HG03175 (cell line): ENCODE results near the gene CHDH.

Source experiments
- ATAC-seq: cut with Tn5 transposase; IDR thresholded peaks from one replicate; pipeline ENCODE4 v1.9.1; 2021; ENCODE audit warnings: mild to moderate bottlenecking, moderate library complexity; ENCODE audit not compliant: unreplicated experiment

CHDH gene

DNA sequence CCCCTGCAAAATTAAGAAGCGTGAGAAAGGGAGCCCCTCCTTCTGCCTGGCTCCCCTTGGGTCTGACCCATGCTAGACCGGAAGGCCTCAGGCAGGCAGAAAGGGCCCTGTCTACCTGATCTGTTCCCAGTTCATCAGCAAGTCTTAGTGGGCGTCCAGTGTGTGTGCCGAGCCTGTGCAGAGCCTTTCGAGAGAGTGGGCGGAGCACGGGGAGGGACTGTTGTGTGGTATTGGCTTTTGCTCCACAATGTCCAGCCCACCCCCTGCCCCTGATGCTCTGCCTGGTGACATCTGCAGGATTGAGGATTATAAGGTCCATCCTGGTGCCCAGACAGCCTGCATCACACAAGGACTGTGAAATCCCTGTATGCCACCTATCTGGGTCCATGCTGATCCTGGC lies 82.9 kb downstream of the CHDH start:
- no peak for ATAC-seq
